ENCODE data around the gene CD2AP.

The CD2AP gene

DNA sequence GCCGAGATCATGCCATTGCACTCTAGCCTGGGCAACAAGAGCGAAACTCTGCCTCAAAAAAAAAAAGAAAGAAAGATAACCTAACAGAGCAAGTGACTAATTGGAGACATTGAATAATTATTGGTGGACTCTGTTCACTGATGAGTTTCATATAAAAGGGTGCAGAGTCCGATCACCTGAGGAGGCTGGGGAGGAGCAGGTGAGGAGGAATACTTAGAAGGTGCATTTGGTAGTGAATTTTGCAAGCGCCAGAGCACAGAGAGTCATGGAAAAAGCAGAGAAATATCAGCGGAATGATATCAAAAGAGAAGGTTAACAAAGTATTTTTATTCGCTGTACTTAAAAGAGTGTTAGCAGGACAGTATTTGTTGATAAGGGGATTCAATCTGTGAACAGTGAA lies 44.4 kb downstream of the CD2AP start:
- Histone ChIP-seq H3K27me3 (ENCODE audit: insufficient read depth, low read depth) (no peaks in the 10 kb centered on the region), H3K4me1 (ENCODE audit: low read depth, poor library complexity, severe bottlenecking) (no peaks in the 10 kb centered on the region), H3K79me2 (ENCODE audit: insufficient read depth, low read depth) (peaks cover 22% of the 10 kb centered on the region; the same call in 1 of the 2 replicates), H3K9ac (no peak overlapping the region), H3K27ac (no peak overlapping the region), H3K4me3 (IDR thresholded peaks at IDR 0.05; ENCODE audit: insufficient read depth, low read depth, low read length) (no peak overlapping the region), H3K4me2 (no peak overlapping the region), H2AFZ (ENCODE audit: low read depth) (no peak overlapping the region), H4K20me1 (ENCODE audit: insufficient read depth) (no peaks in the 10 kb centered on the region), H3K36me3 (ENCODE audit: insufficient read depth) (no peaks in the 10 kb centered on the region)
- TF ChIP-seq, protein P1, sequence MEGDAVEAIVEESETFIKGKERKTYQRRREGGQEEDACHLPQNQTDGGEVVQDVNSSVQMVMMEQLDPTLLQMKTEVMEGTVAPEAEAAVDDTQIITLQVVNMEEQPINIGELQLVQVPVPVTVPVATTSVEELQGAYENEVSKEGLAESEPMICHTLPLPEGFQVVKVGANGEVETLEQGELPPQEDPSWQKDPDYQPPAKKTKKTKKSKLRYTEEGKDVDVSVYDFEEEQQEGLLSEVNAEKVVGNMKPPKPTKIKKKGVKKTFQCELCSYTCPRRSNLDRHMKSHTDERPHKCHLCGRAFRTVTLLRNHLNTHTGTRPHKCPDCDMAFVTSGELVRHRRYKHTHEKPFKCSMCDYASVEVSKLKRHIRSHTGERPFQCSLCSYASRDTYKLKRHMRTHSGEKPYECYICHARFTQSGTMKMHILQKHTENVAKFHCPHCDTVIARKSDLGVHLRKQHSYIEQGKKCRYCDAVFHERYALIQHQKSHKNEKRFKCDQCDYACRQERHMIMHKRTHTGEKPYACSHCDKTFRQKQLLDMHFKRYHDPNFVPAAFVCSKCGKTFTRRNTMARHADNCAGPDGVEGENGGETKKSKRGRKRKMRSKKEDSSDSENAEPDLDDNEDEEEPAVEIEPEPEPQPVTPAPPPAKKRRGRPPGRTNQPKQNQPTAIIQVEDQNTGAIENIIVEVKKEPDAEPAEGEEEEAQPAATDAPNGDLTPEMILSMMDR (conservative IDR thresholded peaks at IDR 0.05; ENCODE audit: low read depth, low read length): no peak

DNA sequence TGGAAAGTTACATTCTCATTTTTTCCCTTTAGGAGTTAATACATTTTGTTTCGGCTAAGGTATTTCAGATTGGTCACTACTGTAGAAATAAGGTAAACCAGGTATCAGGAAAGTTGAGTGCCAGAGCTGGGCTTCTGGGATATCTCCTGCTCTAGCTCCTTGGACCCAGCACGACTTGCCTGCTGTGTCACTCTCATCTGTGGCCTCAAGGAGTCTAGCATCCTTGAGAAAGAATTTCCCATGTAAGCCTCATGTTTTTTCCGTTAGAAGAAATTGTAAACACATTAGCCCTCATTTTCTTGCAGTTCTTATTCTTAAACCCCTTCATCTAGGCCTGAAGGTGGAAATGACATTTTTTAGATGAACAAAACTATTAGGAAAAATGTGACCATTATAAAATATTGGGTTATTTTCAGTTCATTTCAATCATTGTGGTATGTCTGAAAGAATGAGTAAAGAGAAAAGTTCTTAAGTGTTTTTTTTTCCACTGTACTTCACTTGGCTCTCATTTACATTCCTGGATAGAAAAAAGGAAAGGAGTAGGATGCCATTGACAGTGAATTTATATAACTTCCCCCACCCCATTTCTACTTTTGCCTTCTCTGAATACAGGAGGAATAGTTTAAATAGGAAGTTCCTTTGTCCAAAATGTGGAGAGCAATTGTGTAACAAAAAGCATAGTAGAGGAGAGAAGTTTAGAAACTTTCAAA lies 46.7 kb downstream of the CD2AP start:
- no peaks in the 10 kb centered on the region for H4K20me1 ChIP-seq (ENCODE audit: insufficient read depth)
- TF ChIP-seq, protein P1 (conservative IDR thresholded peaks at IDR 0.05; ENCODE audit: low read depth, low read length): no peak
- no peaks in the 10 kb centered on the region for H3K36me3 ChIP-seq (ENCODE audit: insufficient read depth)
- no peak overlapping the region for H3K4me2 ChIP-seq
- H3K4me3 ChIP-seq (IDR thresholded peaks at IDR 0.05; ENCODE audit: insufficient read depth, low read depth, low read length): no peak overlapping the region
- H3K27me3 ChIP-seq (ENCODE audit: insufficient read depth, low read depth): no peaks in the 10 kb centered on the region
- no peak overlapping the region for H3K27ac ChIP-seq
- no peaks in the 10 kb centered on the region for H3K4me1 ChIP-seq (ENCODE audit: low read depth, poor library complexity, severe bottlenecking)
- H3K79me2 ChIP-seq (ENCODE audit: insufficient read depth, low read depth): peaks cover 13% of the 10 kb centered on the region; the same call in 1 of the 2 replicates
- no peak overlapping the region for H2AFZ ChIP-seq (ENCODE audit: low read depth)
- H3K9ac ChIP-seq: no peak overlapping the region

DNA sequence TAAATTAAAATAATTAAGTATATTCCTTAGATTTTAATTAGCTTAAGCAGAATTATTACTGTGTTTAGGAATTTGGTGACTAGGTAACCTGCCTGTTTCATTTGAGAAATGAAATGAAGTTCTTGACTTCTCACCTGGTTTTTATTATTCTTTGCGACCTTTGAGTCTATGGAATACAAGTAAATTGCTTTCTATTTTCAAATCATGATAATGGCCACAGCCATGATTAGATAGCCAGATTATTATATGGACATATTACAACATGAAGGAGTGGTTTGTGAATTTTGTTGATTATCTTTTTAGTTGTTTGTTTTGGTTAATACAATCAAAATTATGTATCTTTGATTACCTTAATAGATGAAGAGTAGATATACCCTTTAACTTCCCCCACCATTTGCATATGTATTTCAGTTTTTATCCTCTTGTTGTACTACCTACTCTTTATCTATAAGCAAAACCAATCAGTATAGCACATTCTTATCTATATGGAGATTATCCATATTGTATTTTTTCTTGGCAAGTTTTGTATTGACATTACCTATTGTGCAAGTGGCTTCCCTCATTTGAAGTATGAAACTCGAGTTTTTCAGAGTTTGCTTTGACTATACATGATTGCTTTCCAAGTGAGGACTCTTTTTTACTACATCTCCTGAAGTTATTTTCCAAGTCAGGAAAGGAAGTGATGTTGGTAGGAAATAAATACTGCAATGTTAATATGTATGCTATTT lies 47.9 kb downstream of the CD2AP start:
- Histone ChIP-seq H3K4me2 (no peak overlapping the region), H3K27ac (no peak overlapping the region), H3K4me1 (ENCODE audit: low read depth, poor library complexity, severe bottlenecking) (no peaks in the 10 kb centered on the region), H3K4me3 (IDR thresholded peaks at IDR 0.05; ENCODE audit: insufficient read depth, low read depth, low read length) (no peak overlapping the region), H3K27me3 (ENCODE audit: insufficient read depth, low read depth) (no peaks in the 10 kb centered on the region), H4K20me1 (ENCODE audit: insufficient read depth) (no peaks in the 10 kb centered on the region), H3K79me2 (ENCODE audit: insufficient read depth, low read depth) (peaks cover 9% of the 10 kb centered on the region; the same call in 1 of the 2 replicates), H2AFZ (ENCODE audit: low read depth) (no peak overlapping the region), H3K9ac (no peak overlapping the region), H3K36me3 (ENCODE audit: insufficient read depth) (no peaks in the 10 kb centered on the region)
- TF ChIP-seq, protein P1 (conservative IDR thresholded peaks at IDR 0.05; ENCODE audit: low read depth, low read length): no peak

DNA sequence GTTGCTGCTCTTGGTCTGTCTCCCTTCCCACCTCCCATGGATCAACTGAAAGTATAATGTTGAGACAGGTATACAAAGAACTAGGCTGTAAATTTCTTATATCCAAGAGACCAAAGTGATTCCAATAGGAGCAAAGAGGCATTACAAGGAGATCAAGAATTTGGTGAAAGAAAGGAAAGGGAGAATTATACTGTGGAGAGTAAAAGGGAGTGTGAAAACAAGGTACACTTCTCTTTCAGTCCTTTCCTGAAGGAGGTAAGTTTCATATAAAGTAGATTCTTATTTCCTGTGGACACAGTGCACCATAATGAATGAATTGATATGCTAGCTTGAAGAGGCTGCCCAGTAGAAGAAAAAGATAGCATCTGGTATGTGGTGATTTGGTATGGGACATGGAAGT lies 49.7 kb downstream of the CD2AP start:
- TF ChIP-seq, protein P1 (conservative IDR thresholded peaks at IDR 0.05; ENCODE audit: low read depth, low read length): no peak
- Histone ChIP-seq H3K27me3 (ENCODE audit: insufficient read depth, low read depth) (no peaks in the 10 kb centered on the region), H3K4me1 (ENCODE audit: low read depth, poor library complexity, severe bottlenecking) (no peaks in the 10 kb centered on the region), H3K79me2 (ENCODE audit: insufficient read depth, low read depth) (no peaks in the 10 kb centered on the region; the same call in 1 of the 2 replicates), H3K4me2 (no peak overlapping the region), H4K20me1 (ENCODE audit: insufficient read depth) (no peaks in the 10 kb centered on the region), H3K9ac (no peak overlapping the region), H3K36me3 (ENCODE audit: insufficient read depth) (no peaks in the 10 kb centered on the region), H3K27ac (no peak overlapping the region), H2AFZ (ENCODE audit: low read depth) (no peak overlapping the region), H3K4me3 (IDR thresholded peaks at IDR 0.05; ENCODE audit: insufficient read depth, low read depth, low read length) (no peak overlapping the region)
